ENCODE results near the gene TSPYL1. TPM values are rescaled to one million over a fixed set of nuclear protein-coding genes. Genes with fewer than 3 reads are reported as not detected.
"Not testable (repeated sequence)": the region's sequence is repeated elsewhere in the genome, so short reads cannot be mapped to it uniquely, and the experiment has no call there.

Gene TSPYL1
- total and polyA plus RNA-seq, 2 of the 8 experiments (the other 6 are each of a cell fraction or from before 2014, with no cell fraction given): 33.2 to 79.1 TPM

- H4K91ac ChIP-seq (replicated peaks; ENCODE audit: insufficient read length, low read length); FAIRE-seq; H3K79me2 ChIP-seq (ENCODE audit: control insufficient read depth in 1 of 2, insufficient read depth in 2 of 2, low read length in 2 of 2); H3K56ac ChIP-seq (replicated peaks; ENCODE audit: insufficient read length, low read depth, low read length); H3K9me3 ChIP-seq (ENCODE audit: insufficient read depth in 2 of 2, low read depth in 1 of 2, low read length in 1 of 2); H3K36me3 ChIP-seq (ENCODE audit: control insufficient read depth in 2 of 4, insufficient read depth in 4 of 4, low read length in 3 of 4); H3K18ac ChIP-seq (ENCODE audit: extremely low read depth, low read length); H3K23ac ChIP-seq (ENCODE audit: insufficient read length); H2AK5ac ChIP-seq (ENCODE audit: low read depth, low read length); H2BK20ac ChIP-seq (ENCODE audit: low read length); H4K8ac ChIP-seq (ENCODE audit: extremely low read depth, insufficient read depth, low read length); H2AFZ ChIP-seq (ENCODE audit: low read length); H4K20me1 ChIP-seq (replicated peaks in 1 of 2; ENCODE audit: control insufficient read depth in 1 of 2, insufficient read depth in 2 of 2, low read length in 2 of 2); H3K79me1 ChIP-seq (ENCODE audit: low read depth, low read length); H2BK5ac ChIP-seq (ENCODE audit: low read depth, low read length); H2BK120ac ChIP-seq (replicated peaks; ENCODE audit: low read depth, low read length); H3K4me2 ChIP-seq (ENCODE audit: insufficient read depth in 1 of 2, low read depth in 2 of 2, low read length in 2 of 2); H4K5ac ChIP-seq (ENCODE audit: insufficient read length, low read depth, low read length); H3K14ac ChIP-seq (ENCODE audit: insufficient read length); H3K27me3 ChIP-seq (replicated peaks in 1 of 4; ENCODE audit: control insufficient read depth in 3 of 4, extremely low read depth in 1 of 4, insufficient read depth in 3 of 4, low read length in 3 of 4); H3K9ac ChIP-seq (replicated peaks in 1 of 4; ENCODE audit: extremely low read depth in 1 of 4, low read depth in 3 of 4, low read length in 3 of 4); H3K4ac ChIP-seq (replicated peaks; ENCODE audit: insufficient read length, low read depth, low read length); DNase-seq (ENCODE audit: low read depth in 1 of 2, low spot score in 2 of 2); H3K23me2 ChIP-seq (ENCODE audit: low read depth, low read length); H2BK15ac ChIP-seq (ENCODE audit: low read length); H2BK12ac ChIP-seq (ENCODE audit: low read depth, low read length); H3K27ac ChIP-seq (ENCODE audit: low read depth, low read length); CTCF ChIA-PET (ENCODE audit: partially characterized antibody); H3K4me3 ChIP-seq (ENCODE audit: extremely low read depth in 1 of 4, insufficient read depth in 2 of 4, low read depth in 3 of 4, low read length in 4 of 4): not testable (repeated sequence)
- peaks cover 3 to 22% (median 18%) of the 10 kb centered on the region in 4 experiments; a peak in 6 of 7 replicates for H3K4me1 ChIP-seq (replicated peaks in 1 of 4; ENCODE audit: control insufficient read depth in 3 of 4, insufficient read depth in 4 of 4, low read length in 3 of 4)
- 89% methylated on average over 13 of the region's 13 CpGs; no CpG with 5 or more reads in 1 of the 2 experiments for WGBS, 2 experiments (ENCODE audit: extremely low coverage in 1 of 2, insufficient coverage in 1 of 2, insufficient read length in 1 of 2, insufficient replicate concordance in 2 of 2, low coverage in 1 of 2, low lambda C conversion rate in 2 of 2, missing lambda C conversion rate in 1 of 2)
- POLR2A ChIA-PET (ENCODE audit: partially characterized antibody): interaction anchor here (1.3 kb wide), 1 partner anchor 22 kb away, joined by 4 read pairs; no protein-coding TSS in a partner anchor
Measured at GRCh38 chr6:116321933-116322332, 42.2 kb upstream of the TSPYL1 start.

Measured in H1 (cell line).